ENCODE data around the gene RAD51D. TPM values are rescaled to one million over a fixed set of nuclear protein-coding genes. Genes with fewer than 3 reads are reported as not detected.
"Not testable (repeated sequence)": the region's sequence is repeated elsewhere in the genome, so short reads cannot be mapped to it uniquely, and the experiment has no call there.

Gene RAD51D
- total and polyA plus RNA-seq, 8 donors, result 4.3 to 9.4 (median 5.3) TPM

GRCh38 chr17:35117984-35118383, 1.7 kb downstream of the RAD51D start:
- Histone ChIP-seq H3K4me3 (no peak overlapping the region), H3K27ac (no peak overlapping the region), H3K9me3 (no peaks in the 10 kb centered on the region), H3K36me3 (no peaks in the 10 kb centered on the region), H3K4me1 (peaks cover 0 to 8% (median 0%) of the 10 kb centered on the region in 3 donors), H3K27me3 (no peaks in the 10 kb centered on the region)
- DNase-seq, result no peak
- ATAC-seq, result no peak
- no peak for TF ChIP-seq CTCF (IDR thresholded peaks at IDR 0.05)
- no peak for FAIRE-seq
- intact Hi-C loops (cut with DNase I), result loop anchor here in 2 of 3 donors (5.0 to 10.0 kb wide), 2 partner anchors 691 to 693 kb away; no protein-coding TSS in a partner anchor

GRCh38 chr17:35116845-35117244, 2.8 kb downstream of the RAD51D start:
- no peak for FAIRE-seq
- 85 to 86% methylated on average over 12 of the region's 12 CpGs for WGBS, 2 donors
- DNase-seq, result no peak

GRCh38 chr17:35110791-35111190, 8.9 kb downstream of the RAD51D start:
- not testable (repeated sequence) for H3K27me3 ChIP-seq, H3K36me3 ChIP-seq, ATAC-seq, H3K9me3 ChIP-seq, H3K4me1 ChIP-seq, FAIRE-seq, H3K4me3 ChIP-seq, H3K27ac ChIP-seq, DNase-seq
- 96 to 97% methylated on average over 17 of the region's 17 CpGs for WGBS, 2 donors
- intact Hi-C loops (cut with DNase I), result loop anchor here in 1 of 3 donors (10.0 kb wide), 1 partner anchor 686 kb away; no protein-coding TSS in a partner anchor

More at GRCh38 chr17:35116845-35117244, 2.8 kb downstream of the RAD51D start:
- no peak overlapping the region for H3K4me3 ChIP-seq
- no peaks in the 10 kb centered on the region for H3K36me3 ChIP-seq
- intact Hi-C loops (cut with DNase I), result loop anchor here in 2 of 3 donors (5.0 to 10.0 kb wide), 2 partner anchors 690 to 692 kb away; no protein-coding TSS in a partner anchor
- no peak for TF ChIP-seq CTCF (IDR thresholded peaks at IDR 0.05)
- no peaks in the 10 kb centered on the region for H3K27me3 ChIP-seq
- no peaks in the 10 kb centered on the region for H3K9me3 ChIP-seq
- no peak overlapping the region for H3K27ac ChIP-seq
- no peak for ATAC-seq
- H3K4me1 ChIP-seq, result peaks cover 0 to 8% (median 0%) of the 10 kb centered on the region in 3 donors

GRCh38 chr17:35104844-35105450, 14.7 kb downstream of the RAD51D start:
- no peak for TF ChIP-seq CTCF (IDR thresholded peaks at IDR 0.05)
- no peak overlapping the region for H3K27ac ChIP-seq
- ATAC-seq (no peak), DNase-seq (no peak), FAIRE-seq (no peak)
- H3K4me3 ChIP-seq, result no peak overlapping the region
- intact Hi-C loops (cut with DNase I), result no loop called here
- no peaks in the 10 kb centered on the region for H3K4me1 ChIP-seq
- H3K36me3 ChIP-seq, result peaks cover 0 to 15% (median 0%) of the 10 kb centered on the region in 3 donors
- no peaks in the 10 kb centered on the region for H3K9me3 ChIP-seq
- no peaks in the 10 kb centered on the region for H3K27me3 ChIP-seq
- 93% methylated on average over 5 of the region's 5 CpGs for WGBS, 2 donors

- FAIRE-seq (no peak), ATAC-seq (no peak), DNase-seq (no peak)
- Histone ChIP-seq H3K36me3 (peaks cover 0 to 15% (median 0%) of the 10 kb centered on the region in 3 donors), H3K27me3 (no peaks in the 10 kb centered on the region), H3K4me1 (no peaks in the 10 kb centered on the region), H3K9me3 (no peaks in the 10 kb centered on the region), H3K4me3 (no peak overlapping the region), H3K27ac (no peak overlapping the region)
- WGBS, 2 donors, result 89 to 98% methylated on average over 5 of the region's 5 CpGs
- intact Hi-C loops (cut with DNase I), result no loop called here
- no peak for TF ChIP-seq CTCF (IDR thresholded peaks at IDR 0.05)
Measured at GRCh38 chr17:35103271-35103670, 16.4 kb downstream of the RAD51D start.

Measured in pancreas (tissue), 10 donors.